Stimulated activated CD8-positive, alpha-beta memory T cell treated with anti-CD3 and anti-CD28 coated beads, Interleukin-4, amount 100 ng/mL, for 1 hour (primary cell): ENCODE results near the gene GPR4.

Source experiments
- DNase-seq, 2 donors: peaks; one replicate each; pipeline ENCODE4 v3.0.0-alpha.2; 2020; ENCODE audit warnings: low read depth in 2 of 2, low spot score in 1 of 2

The GPR4 gene

GRCh38 chr19:45590300-45591003 is 11.6 kb downstream of the GPR4 start:
- DNase-seq = no peak

GRCh38 chr19:45589768-45590167 is 12.2 kb downstream of the GPR4 start:
- no peak for DNase-seq

- no peak for DNase-seq
Measured at GRCh38 chr19:45587873-45588272, 14.1 kb downstream of the GPR4 start.

- DNase-seq = no peak
Measured at GRCh38 chr19:45585158-45585577, 16.8 kb downstream of the GPR4 start.

GRCh38 chr19:45584332-45585157 is 17.5 kb downstream of the GPR4 start, which contains the start of gene OPA3:
Gene OPA3, minus strand, starts transcription at chr19:45584802. Its CDS starts 38 bp downstream, at chr19:45584764.
- DNase-seq = peak; percentile 99

DNA sequence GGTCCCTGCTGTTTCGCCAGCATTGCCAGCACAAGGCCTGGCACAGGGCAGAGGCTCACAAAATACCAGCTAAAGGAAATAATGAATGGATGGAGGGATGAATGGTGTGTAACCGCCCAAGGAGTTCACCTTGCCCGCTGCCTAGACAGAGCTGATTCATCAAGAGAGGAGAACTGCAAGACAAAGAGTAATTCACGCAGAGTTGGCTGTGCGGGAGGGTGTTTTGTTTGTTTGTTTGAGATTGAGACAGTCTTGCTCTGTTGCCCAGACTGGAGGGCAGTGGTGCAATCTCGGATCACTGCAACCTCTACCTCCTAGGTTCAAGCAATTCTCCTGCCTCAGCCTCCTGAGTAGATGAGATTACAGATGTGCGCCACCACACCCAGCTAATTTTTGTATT is 20.4 kb downstream of the GPR4 start:
- no peak for DNase-seq

- DNase-seq = no peak
Measured at GRCh38 chr19:45578861-45579260, 23.2 kb downstream of the GPR4 start.

DNA sequence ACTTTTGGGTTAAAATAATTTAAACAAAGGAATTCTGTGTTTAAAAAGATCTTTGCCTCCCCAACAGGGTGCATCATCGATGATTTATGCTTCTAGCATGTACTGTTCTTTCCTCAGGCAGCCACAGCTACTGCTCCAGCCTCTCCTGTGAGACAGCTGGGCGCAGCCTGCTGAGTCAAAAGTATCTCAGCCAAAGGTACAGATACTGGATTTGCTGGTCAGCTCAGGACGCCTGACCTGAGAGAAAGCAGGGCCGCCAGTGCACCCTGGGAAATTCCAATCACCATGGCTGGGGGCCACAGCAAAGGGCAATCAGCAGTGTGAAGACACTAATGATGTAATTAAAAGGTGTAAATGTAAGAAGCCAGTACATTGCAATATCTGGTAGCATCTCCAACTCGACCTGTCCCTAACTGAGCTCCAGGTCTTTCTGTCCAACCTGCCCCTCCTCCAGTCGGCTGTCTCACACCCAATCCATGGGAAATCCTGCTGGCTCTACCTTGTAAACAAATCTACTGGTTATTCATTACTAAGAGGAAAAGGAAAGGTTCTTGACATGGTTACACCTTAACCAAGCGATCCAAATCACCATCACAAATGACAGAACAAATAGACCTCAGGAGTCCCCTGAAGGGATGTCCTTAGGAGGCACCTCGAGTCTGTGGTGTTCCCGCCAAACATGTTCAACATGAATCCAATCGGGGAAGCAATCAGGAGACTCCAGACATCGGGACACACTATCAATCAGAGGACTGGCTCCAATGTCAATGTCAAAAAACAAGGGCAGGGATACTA is 24.7 kb downstream of the GPR4 start:
- DNase-seq = no peak

DNA sequence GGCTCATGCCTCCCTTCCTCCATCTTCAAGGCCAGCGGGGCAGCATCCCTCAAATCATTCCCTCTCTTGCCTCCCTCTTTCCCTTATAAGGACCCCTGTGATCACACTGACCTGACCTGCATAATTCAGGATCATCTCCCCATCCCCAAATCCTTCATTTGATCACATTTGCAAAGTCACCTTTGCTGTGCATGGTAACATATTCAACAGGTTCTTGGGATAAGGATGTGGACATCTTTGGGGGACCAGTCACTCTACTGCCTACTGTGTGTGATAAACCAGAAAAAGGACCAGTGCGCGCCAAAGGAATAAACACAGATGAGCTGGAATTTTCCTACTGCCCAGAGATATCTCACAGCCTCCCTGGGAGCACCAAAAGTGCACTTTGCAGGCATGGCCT is 25.3 kb downstream of the GPR4 start:
- no peak for DNase-seq

DNA sequence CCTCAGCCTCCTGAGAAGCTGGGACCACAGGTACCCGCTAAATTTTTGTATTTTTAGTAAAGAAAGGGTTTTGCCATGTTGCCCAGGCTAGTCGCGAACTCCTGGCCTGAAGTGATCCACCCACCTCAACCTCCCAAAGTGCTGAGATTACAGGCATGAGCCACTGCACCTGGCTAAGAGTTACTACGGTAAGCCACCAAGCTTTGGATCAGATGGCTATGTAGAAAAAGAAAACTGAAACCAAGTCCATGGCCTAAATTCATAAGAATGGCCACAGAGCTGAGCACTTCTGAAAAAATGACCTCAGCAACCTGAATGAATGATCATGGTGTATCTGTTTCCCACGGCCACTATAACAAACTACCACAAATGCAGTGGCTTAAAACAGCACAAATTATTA is 26.8 kb downstream of the GPR4 start:
- DNase-seq = no peak

- DNase-seq = no peak
Measured at GRCh38 chr19:45574526-45574925, 27.5 kb downstream of the GPR4 start.

- no peak for DNase-seq
Measured at GRCh38 chr19:45571457-45572220, 30.4 kb downstream of the GPR4 start.

DNA sequence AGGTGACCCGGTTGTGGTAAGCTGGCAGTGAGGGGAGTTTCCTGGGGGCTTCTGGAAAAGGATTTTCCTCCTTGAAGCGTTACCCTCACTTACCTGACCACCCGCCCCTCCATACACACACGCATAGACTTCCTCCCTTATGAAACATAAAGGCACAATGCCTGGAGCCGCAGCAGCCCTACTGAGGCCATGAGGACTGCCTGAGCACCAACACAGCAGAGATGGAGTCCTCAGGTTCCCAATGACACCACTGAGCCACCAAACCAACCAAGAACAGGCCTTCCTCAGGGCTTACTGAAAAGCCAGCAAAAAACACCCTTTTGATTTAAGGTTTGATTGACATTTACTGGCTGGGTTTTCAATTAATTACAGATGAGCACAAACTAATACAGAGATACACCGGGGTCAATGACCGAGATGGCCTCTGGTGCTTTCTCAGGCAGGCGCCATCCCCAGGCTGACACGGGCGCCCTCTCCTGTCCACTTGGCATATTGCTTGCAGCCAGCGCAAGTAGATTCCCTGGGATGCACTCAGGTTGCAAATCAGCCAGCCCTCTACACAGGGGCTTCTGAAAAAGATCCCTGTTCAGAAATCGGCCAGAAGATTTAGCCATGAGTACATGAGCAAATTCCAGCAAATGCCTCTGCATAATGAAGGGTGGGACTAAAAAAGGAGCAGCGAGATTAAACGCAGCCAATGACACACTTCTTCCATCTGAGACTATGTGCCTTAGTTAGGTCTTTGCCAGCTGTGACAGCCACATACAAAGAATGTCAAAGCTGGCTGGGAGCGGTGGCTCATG is 32.2 kb downstream of the GPR4 start:
- peak in 1 of 2 donors; percentile 9 for DNase-seq

DNA sequence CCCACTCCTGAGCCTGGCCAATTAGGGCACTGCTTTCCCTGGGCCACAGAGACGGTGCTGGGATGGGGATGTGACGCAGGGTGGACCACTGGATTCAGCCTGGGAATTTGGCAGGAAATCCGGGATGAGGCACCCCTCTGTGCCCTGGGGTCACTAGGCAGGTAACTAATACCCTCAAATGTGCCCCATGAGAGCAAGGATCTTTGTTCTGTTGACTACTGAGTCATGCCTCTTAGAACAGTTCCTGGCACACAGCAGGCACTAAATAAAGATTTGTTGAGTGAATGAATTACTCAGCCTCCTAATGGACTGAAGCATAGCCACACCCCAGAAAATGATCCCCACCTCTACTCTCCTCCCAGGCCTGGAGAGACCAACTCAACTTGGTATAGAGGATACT is 33.3 kb downstream of the GPR4 start:
- no peak for DNase-seq

DNA sequence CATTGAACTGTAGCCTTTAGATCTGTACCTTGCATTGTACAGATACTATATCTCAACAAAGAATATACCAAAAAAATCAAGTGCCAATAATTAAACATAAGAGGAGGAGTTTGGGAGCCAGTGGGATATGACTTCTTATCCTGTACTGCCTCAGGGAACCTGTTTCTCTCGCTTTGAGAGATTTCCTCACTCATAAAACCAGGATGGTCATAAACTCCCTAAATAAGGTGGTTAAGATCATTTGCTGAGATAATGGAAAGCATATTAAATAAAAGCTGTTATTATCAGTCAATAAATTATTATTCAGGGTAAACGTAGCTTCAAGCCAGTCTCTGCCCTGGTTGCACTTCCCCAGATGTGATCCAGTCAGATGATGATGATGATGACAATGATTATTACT is 34.4 kb downstream of the GPR4 start:
- no peak for DNase-seq

- no peak for DNase-seq
Measured at GRCh38 chr19:45564131-45564780, 37.8 kb downstream of the GPR4 start.

DNA sequence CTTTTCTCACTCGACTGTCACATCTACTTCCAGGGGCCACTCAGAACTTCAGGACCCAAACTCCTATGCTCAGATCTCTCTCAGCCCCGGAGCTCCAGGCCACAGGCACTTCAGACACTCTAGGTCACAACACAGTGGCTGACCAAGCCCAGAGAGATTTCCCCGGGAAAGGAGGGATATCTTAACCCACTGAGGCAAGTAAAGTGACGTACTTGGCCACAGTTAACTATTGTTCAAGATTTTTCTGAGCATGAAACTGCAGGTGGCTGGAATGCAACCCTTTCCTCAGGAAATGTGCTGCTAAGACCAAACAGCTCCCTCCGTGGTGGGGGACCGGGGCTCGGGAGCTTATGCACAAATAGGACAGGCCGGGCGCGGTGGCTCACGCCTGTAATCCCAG is 41.3 kb downstream of the GPR4 start:
- no peak for DNase-seq

- no peak for DNase-seq
Measured at GRCh38 chr19:45560038-45560437, 42.0 kb downstream of the GPR4 start.

DNA sequence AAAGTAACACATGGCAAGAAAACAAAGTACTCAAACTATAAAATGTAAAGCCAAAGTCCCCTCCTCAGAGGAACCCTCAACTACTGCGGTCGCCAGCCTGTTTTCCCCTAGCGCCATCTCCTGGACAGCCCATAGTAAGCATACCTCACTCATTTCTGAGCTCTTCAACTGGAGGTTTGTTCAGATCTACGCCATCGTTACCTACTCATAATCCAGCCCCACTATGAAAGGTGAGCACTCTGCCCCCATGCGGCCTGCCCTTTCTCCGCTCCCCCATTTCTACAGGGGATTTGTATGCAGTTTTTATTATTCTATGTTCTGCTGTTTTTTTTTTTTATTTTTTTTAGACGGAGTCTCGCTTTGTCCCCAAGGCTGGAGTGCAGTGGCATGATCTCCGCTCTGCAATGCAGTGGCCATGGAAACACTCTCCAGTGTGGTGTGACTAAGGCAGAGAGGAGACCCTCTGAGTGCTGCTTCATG is 43.6 kb downstream of the GPR4 start:
- DNase-seq = peak; percentile 8 to 50
